ENCODE data around the gene LRCH1.

- TF ChIP-seq GABPA (IDR thresholded peaks at IDR 0.05 in 1 of 2, conservative IDR thresholded peaks at IDR 0.05 in 1 of 2) (no peak), CTCF (IDR thresholded peaks at IDR 0.05; ENCODE audit: low read depth, low read length, missing input control) (no peak), REST (IDR thresholded peaks at IDR 0.05) (no peak), HNF4A (conservative IDR thresholded peaks at IDR 0.05) (no peak), JUND (IDR thresholded peaks at IDR 0.05) (no peak)
Observed at GRCh38 chr13:46736541-46737310, 183.8 kb downstream of the LRCH1 start.
